Suprapubic skin (tissue), 4 donors: ENCODE data around the gene PRICKLE1. TPM values are rescaled to one million over a fixed set of nuclear protein-coding genes. Genes with fewer than 3 reads are reported as not detected.

Source experiments
- DNase-seq, 2 donors: peaks; one replicate each; pipeline ENCODE4 v3.0.0-alpha.2; 2019; ENCODE audit warnings: low spot score in 2 of 2
- H3K27ac ChIP-seq: fragments of 200-600 bp; sonication (generic); one replicate; pipeline ENCODE4 v1.5.1; 2019
- H3K27me3 ChIP-seq: fragments of 200-600 bp; sonication (generic); one replicate; pipeline ENCODE4 v1.5.1; 2019
- H3K36me3 ChIP-seq: fragments of 200-600 bp; sonication (generic); one replicate; pipeline ENCODE4 v1.5.1; 2019
- H3K4me1 ChIP-seq: fragments of 200-600 bp; sonication (generic); one replicate; pipeline ENCODE4 v1.5.1; 2019
- H3K4me3 ChIP-seq: fragments of 200-600 bp; sonication (generic); one replicate; pipeline ENCODE4 v1.5.1; 2019; ENCODE audit warnings: mild to moderate bottlenecking
- H3K9me3 ChIP-seq: fragments of 200-600 bp; sonication (generic); one replicate; pipeline ENCODE4 v1.5.1; 2019
- EP300 ChIP-seq: sonication (generic); formaldehyde crosslinking; IDR thresholded peaks from one replicate; pipeline ENCODE4 v1.6.1; 2017; ENCODE audit warnings: antibody characterized with exemption
- POLR2A ChIP-seq, 2 donors: fragments of 450-650 bp; IDR thresholded peaks; one replicate each; pipeline ENCODE4 v1.6.1; 2017; ENCODE audit warnings: antibody characterized with exemption in 2 of 2, mild to moderate bottlenecking in 2 of 2, moderate library complexity in 2 of 2
- POLR2AphosphoS5 ChIP-seq, 3 donors: sonication (generic); formaldehyde crosslinking; IDR thresholded peaks; one replicate each; pipeline ENCODE4 v1.6.1; 2017; ENCODE audit warnings: antibody characterized with exemption in 3 of 3
- WGBS: methylation state at CpG from one replicate; pipeline ENCODE4 v1.1.5; 2018; 5-methylcytosine and 5-hydroxymethylcytosine counted together
- total RNA-seq, 4 donors: library from RNA; depleted of rRNA; stranded (reverse); fragments of >200 nt; gene quantifications; one replicate each; pipeline ENCODE4 v1.1.0, GENCODE V29; 2016
- TF ChIP-seq, protein P1 (sequence below), 2 donors: fragments of 200-600 bp in 1 of 2; fragments of 450-650 bp in 1 of 2; sonication (generic) in 1 of 2; IDR thresholded peaks; one replicate each; pipeline ENCODE4 v1.5.1; 2016 to 2019; ENCODE audit warnings: antibody characterized with exemption in 2 of 2, mild to moderate bottlenecking in 1 of 2, moderate library complexity in 1 of 2

PRICKLE1 gene
- total RNA-seq, 4 donors from 2014 or later, result 5.8 to 18.9 (median 6.9) TPM

DNA sequence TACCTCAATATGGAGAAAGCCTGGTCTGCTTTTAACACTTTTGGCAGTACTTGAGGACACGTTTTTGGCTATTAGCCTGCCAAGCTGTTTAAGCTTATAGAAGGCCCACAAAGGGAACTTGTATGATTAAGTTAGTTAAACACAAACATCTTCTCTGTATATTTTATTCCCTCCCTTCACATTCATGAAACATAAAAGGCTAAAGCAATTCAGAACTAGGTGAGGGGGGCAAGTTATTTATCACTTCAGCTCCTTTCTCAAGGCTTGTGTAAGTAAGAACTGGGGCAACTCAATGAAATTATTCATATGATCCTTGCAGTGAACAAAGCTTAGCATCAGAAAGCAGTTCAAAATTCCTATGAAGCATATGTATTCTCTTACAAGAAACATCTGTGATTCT, 7.5 kb downstream of the PRICKLE1 start:
- Histone ChIP-seq H3K9me3 (no peaks in the 10 kb centered on the region), H3K36me3 (no peaks in the 10 kb centered on the region), H3K4me1 (peaks cover 22% of the 10 kb centered on the region), H3K27ac (no peak overlapping the region), H3K27me3 (no peaks in the 10 kb centered on the region), H3K4me3 (no peak overlapping the region)
- TF ChIP-seq EP300 (no peak), POLR2AphosphoS5 (IDR thresholded peaks at IDR 0.05) (no peak), POLR2A (IDR thresholded peaks at IDR 0.05) (no peak)
- TF ChIP-seq, protein P1, sequence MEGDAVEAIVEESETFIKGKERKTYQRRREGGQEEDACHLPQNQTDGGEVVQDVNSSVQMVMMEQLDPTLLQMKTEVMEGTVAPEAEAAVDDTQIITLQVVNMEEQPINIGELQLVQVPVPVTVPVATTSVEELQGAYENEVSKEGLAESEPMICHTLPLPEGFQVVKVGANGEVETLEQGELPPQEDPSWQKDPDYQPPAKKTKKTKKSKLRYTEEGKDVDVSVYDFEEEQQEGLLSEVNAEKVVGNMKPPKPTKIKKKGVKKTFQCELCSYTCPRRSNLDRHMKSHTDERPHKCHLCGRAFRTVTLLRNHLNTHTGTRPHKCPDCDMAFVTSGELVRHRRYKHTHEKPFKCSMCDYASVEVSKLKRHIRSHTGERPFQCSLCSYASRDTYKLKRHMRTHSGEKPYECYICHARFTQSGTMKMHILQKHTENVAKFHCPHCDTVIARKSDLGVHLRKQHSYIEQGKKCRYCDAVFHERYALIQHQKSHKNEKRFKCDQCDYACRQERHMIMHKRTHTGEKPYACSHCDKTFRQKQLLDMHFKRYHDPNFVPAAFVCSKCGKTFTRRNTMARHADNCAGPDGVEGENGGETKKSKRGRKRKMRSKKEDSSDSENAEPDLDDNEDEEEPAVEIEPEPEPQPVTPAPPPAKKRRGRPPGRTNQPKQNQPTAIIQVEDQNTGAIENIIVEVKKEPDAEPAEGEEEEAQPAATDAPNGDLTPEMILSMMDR (IDR thresholded peaks at IDR 0.05), result no peak
- DNase-seq, result no peak
- 19% methylated on average over 1 of the region's 1 CpG for WGBS

DNA sequence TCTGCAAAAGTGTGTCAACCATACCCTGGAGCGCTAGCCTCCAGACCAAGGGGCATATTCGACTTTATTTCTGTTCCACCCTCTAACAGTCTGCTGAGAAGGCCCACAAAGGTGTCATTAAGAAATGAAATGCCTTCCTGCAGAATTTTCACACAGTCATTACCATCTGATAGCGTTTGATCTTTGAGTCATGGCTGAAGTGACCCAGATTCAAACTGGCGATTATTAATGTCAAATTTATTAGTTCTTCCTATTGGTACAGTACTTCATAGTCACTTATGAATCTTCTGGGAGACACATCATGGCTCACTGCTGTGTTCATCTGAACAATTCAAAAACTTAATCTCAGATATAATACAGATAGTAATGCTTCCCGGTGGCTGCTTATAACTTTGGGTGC, 13.2 kb downstream of the PRICKLE1 start:
- Histone ChIP-seq H3K27me3 (no peaks in the 10 kb centered on the region), H3K27ac (no peak overlapping the region), H3K4me1 (peaks cover 15% of the 10 kb centered on the region), H3K36me3 (no peaks in the 10 kb centered on the region), H3K4me3 (no peak overlapping the region), H3K9me3 (no peaks in the 10 kb centered on the region)
- no peak for DNase-seq
- TF ChIP-seq, protein P1 (IDR thresholded peaks at IDR 0.05), result no peak
- no peak for TF ChIP-seq EP300
- no peak for TF ChIP-seq POLR2AphosphoS5 (IDR thresholded peaks at IDR 0.05)
- no peak for TF ChIP-seq POLR2A (IDR thresholded peaks at IDR 0.05)
- 62% methylated on average over 5 of the region's 5 CpGs for WGBS

DNA sequence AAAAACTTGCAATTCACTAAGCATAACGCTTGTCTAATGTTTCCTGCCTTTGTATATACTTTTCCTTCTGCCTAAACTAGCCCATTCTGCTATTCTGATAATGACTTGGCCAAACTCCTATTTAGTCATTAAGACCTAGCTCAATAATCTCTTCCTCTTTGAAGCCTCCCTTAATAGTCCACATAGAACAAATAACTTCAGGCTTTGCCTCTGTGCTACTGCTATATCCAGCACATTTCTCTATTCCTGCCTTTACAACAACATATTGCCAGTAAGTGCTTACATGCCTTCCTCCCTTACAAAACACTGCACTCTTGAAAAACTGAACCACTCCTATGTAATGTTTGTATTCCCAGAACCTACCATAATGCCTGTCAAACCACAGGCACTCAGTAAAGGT, 13.8 kb downstream of the PRICKLE1 start:
- Histone ChIP-seq H3K27ac (no peak overlapping the region), H3K36me3 (no peaks in the 10 kb centered on the region), H3K4me3 (no peak overlapping the region), H3K4me1 (peaks cover 15% of the 10 kb centered on the region), H3K9me3 (no peaks in the 10 kb centered on the region), H3K27me3 (no peaks in the 10 kb centered on the region)
- DNase-seq, result no peak
- TF ChIP-seq POLR2A (IDR thresholded peaks at IDR 0.05) (no peak), EP300 (no peak), POLR2AphosphoS5 (IDR thresholded peaks at IDR 0.05) (no peak)
- TF ChIP-seq, protein P1 (IDR thresholded peaks at IDR 0.05), result no peak
- WGBS, result 53% methylated on average over 1 of the region's 1 CpG

DNA sequence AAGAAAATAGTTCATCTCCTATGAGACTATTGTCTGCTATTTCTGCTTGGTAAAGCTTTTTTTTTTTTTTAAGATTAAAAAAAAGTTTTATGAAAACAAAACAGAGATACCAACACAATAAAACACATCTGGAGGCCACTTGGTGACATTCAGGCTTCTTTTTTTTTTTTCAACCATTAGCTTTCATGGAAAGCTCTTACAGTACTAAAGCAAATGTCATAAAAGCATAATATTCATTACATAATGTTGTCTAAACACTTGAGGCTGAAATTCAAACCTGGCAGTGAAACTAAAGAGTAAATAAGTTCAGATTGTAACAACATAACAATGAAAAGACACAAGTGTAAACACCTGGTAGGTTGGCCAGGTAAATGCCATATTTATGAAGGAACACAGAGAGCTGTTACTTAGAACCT, 14.7 kb downstream of the PRICKLE1 start:
- no peak for DNase-seq
- TF ChIP-seq, protein P1 (IDR thresholded peaks at IDR 0.05), result no peak
- TF ChIP-seq POLR2AphosphoS5 (IDR thresholded peaks at IDR 0.05) (no peak), POLR2A (IDR thresholded peaks at IDR 0.05) (no peak), EP300 (no peak)
- no peaks in the 10 kb centered on the region for H3K36me3 ChIP-seq
- H3K27me3 ChIP-seq, result no peaks in the 10 kb centered on the region
- H3K9me3 ChIP-seq, result no peaks in the 10 kb centered on the region
- peaks cover 21% of the 10 kb centered on the region for H3K4me1 ChIP-seq
- no peak overlapping the region for H3K27ac ChIP-seq
- H3K4me3 ChIP-seq, result no peak overlapping the region

DNA sequence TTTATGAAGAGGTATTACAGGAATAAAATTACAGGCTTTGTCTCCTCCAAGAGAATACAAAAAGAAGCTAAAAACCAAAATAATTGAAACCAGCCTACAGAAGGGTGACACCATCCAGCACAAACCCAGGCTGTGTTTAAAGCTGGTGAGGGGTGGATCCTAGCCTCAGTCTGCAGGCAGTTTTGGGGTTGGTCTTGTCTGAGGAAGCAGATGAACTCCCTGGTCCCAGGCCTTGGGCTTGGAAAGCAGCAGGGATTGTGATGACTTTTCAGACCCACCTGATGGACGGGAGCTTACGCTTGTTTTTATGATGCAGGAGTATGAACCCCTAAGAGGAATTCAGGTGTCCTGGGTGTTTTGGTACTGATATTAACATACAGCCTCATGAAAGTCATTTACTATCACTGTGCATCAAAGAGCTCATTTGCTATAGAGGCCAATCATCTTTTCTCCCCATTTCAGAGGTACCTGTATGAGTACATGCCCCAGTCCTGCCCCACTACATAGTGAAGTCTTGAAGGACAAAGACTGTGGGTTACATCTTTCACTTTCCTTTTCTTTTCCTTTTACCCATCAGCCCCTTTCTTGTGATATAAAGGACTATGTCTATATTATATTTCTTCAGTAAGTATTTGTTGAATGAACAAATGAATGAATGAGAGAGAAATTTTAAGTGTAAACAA, 18.1 kb downstream of the PRICKLE1 start:
- no peak for DNase-seq
- Histone ChIP-seq H3K36me3 (no peaks in the 10 kb centered on the region), H3K9me3 (no peaks in the 10 kb centered on the region), H3K4me3 (no peak overlapping the region), H3K27ac (no peak overlapping the region), H3K4me1 (peaks cover 25% of the 10 kb centered on the region), H3K27me3 (no peaks in the 10 kb centered on the region)
- WGBS, result 100% methylated on average over 2 of the region's 2 CpGs
- TF ChIP-seq POLR2AphosphoS5 (IDR thresholded peaks at IDR 0.05), result no peak
- TF ChIP-seq, protein P1 (IDR thresholded peaks at IDR 0.05), result no peak
